HG03066 (cell line): ENCODE results near the gene TUBA4A.

ENCODE experiments used
- ATAC-seq: cut with Tn5 transposase; IDR thresholded peaks from one replicate; pipeline ENCODE4 v1.9.1; 2021; ENCODE audit warnings: low read depth; ENCODE audit not compliant: unreplicated experiment

Gene TUBA4A

DNA sequence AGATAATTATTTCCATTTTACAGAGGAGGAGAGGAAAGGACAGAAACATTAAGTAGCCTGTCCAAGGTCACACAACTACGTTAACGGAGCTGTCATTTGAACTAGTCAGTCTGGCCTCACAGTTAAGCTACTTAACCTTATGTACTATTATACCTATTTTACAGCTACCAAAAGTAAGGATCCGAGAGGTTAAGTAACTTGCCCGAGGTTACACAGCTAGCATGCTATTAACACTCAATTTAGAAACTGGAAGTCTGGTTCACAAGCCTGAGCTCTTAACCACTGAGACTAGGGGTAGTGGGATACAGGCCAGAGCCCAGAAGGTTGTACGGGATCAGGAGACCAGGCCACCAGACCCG is 8.9 kb downstream of the TUBA4A start:
- no peak for ATAC-seq

DNA sequence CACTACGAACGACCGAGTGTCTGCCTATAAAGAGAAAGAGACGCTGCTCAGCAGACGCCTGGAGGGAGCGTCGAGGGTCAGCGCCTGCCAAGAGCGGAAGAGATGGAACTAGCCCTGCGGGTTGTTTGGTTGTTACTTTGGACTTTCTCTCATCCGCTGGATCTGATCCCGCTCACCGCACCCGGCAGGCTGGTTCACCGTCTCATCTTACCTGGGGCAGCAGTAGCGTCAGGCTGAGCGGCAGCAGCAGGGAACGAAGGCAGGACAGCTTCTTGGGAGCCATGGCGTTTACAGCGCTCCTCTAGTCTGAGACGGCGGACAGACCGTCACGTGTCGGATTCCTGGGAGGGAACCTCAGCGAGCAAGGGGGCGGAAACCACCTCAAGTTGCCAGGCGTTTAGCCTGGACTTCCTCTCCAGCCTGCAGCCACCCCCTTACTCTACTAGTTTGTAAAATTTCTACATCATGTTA is 10.4 kb downstream of the TUBA4A start:
- ATAC-seq, result no peak

DNA sequence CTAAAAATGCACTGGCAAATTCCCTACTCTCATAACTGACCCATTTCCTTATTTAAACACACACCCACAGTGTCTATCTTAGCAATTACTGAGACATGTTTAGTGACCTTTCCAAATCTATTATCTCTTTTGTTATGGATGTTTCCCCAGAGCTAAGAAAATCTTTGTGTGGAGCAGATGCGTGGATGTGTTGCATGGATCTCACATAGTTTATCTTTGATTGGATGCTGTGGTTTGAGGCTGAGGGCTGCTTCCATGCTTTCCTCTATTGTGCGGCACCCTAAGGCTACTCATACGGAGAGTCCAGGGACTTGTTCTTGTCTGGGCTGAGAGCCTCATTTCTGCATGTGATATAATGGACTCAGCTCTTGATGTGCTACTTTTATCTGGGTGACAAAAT is 19.4 kb downstream of the TUBA4A start:
- no peak for ATAC-seq

DNA sequence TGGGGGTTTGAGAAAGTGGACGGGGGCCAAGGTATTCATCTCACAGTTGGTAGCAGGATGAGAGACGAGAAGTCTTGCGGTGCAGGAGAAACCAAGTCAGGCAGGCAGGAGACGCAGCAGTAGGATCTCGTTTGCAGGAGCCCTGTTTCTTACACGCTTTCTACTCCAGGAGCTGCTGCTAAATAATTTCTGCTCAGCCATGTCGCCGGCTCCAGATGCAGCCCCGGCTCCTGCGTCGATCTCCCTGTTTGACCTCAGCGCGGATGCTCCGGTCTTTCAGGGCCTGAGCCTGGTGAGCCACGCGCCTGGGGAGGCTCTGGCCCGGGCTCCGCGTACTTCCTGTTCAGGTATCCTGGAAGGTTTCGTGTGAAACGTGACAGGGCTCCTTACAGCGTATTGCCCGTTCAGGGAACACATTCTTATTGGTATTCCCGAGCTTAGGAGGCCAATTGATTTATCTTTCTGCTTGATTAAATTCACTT is 23.6 kb downstream of the TUBA4A start:
- ATAC-seq, result no peak

DNA sequence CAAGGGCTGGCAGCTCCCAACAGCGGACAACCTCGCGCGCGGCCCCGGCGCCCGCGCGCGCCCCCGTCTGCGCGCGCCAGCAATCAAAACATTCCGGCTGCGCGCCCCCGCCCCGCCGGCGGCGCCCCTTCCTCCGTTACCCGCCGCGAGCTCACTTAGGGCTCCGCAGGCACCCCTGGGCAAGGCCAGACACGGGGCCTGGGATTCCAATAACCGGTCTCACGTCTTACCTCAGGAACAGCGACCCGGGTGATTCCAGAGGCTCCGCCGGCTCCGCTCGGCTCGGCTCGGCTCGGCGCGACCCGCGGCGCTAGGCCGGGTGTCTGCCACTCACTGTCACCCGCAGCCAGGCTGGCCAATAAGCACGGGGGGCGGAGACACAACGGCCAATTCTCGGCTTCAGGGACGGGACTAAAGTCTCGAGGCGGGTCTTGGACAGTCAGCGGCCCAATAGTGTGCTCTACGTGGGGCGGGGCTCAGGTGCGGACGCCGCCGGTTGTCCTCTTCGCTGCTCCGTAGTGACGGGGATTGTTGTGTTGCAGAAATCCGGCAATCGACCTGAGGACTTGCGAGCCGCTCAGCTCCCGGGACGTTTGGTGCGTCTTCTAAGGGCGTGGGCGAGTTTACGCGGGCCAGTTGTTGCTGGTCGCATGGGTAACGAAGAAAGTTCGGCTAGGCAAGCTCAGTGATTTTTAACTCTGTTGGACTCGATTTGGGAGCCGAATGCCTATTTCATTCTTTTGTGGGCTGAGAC is 24.2 kb downstream of the TUBA4A start, which contains the start of the genes ANKZF1 and ATG9A:
Gene ANKZF1 (plus strand): TSS at position 502 of the 754 bp plus-strand sequence. CDS start 452 bp downstream, outside the sequence.
Gene ATG9A (minus strand): TSS at position 332 of the 754 bp plus-strand sequence. CDS start 1,612 bp downstream, outside the sequence.
- ATAC-seq, result peak; percentile 96

DNA sequence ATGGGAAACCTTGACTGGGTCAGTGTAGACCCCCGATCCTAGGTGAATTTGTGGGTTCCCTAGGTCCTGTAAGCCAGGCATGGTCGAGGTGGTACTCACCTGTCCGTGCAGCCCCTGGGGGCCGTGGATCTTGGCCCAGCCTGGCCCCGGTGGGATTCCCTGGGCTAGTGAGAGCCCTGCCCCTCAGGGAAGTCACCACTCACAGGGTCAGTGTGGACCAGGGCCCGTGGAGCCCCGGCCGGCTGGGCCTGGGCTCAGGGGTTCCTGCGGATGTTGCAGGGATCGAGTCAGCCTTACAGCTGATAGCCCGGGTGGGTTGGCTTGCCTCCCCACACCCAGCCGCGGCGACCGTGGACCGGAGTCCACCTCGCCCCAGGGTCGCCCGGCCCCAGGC is 24.8 kb downstream of the TUBA4A start:
- peak; percentile 8 for ATAC-seq

DNA sequence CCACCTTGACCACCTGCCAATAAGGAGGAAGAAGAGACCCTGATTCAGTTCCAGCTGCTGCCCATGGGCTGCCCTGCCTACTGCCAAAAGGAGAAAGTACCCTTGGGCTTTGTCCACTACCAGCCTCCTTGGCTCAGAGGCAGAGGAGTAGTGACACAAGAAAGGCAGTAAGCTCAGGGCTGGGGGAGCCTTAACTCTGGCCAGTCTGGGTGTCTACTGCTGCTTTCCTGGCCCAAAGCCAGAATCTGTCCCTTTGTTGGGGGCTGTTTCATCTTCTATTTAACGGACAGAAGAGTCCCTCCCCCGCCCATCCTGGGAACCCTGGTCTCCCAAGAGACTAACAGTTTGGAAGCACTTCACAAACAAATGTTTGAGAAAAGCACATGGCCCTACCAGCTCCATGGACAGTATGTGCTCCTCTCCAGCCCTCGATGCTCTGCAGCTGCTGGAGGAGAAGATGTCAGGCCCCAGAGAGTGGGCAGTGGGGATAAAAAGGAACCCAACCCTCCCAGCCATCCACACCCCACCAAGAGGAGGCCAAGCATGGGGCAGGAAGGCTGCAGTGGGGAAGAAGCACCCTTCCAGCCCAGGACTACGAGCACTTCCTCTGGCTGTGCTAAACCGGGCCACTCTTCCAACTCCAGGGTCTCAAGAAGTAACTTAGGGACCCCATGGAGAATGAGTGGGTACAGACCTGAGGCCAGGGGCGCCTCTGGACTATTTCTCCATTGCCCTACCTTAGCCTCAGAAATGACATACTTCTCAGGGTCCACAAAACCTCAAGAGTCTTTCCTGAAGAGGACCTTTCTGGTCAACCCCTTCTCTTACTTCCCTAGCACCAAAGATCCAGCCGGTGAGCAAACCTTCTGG is 25.4 kb downstream of the TUBA4A start:
- ATAC-seq, result no peak

DNA sequence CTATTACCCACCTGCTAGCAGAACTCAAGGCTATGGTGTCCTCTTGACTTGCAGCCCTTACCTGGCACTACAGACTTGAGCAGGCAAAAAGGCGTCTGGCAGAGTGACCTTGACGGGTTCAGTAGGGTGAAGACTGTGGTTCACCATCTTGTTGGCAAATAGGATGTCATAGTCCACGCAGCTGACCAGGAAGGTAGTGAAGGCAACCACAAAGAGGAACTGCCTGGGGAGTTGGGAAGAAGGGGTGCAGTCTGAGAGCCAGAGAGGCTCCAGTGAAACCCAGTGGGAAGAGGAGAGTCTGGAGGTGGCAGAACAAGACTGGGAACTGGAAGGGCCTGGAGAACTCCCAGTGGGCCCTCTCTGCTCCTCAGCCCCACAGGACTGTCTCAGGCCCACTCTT is 28.4 kb downstream of the TUBA4A start:
- ATAC-seq, result no peak

DNA sequence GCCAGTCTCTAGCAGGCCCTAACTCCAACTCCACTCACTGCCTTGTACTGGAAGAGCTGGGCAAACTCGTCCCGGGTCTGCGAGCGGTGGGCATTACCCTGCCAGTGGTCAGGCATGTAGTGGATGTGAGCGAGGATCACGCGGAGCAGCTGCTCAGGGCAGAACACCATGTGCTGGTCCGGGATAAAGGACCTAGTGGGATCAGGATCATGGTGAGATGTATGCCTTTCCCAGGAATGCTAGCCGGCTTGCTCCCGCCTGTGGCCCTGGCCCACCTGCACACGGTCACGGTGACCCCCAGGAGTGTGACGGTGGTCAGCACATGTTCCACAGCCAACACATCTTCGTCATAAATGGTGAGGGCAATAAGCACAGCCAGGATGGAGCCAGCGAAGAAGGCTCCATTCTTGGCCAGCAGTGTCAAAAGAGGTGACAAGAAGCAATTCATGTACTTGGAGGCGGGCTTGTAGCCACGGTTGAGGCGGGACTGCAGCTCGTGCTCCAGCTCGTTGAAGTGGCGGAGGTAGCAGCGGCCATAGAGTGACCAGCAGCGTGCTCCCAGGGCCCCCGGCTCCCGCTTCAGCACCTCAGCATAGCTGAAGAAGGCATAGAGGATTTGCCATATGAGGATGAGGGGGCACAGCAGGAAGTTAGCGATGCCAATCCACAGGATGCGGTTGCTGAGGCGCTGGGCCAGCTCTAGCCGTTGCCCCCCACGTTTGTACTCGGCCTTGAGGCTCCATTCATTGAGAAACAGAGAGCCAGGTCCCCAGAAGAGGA is 29.7 kb downstream of the TUBA4A start:
- no peak for ATAC-seq

DNA sequence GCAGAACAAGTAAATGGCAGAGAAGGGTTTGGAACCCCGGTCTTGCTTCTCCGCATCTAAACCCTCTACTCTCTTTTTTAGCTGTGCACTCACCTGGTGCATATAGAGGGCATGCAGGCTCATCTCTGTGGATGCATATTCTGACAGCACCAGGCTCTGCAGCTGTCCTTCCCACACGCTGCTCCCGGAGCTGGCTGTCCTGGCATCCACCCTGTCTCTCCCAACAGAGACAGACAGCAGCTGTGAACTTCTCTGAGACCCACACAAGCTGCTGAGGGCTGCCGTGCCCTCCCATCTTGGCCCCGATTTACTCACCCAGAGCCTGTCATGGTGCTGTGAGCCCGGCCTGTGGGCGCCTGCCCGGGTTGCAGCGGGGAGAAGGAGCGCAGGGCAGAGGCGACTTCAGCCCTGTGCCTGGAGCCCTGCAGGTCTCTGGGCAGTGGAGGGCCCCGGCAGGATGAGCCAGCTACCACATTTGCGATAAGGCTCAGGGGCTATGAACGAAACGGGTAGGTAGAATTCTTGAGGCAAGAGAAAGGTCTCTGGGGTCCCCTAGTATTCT is 31.7 kb downstream of the TUBA4A start:
- ATAC-seq, result no peak

DNA sequence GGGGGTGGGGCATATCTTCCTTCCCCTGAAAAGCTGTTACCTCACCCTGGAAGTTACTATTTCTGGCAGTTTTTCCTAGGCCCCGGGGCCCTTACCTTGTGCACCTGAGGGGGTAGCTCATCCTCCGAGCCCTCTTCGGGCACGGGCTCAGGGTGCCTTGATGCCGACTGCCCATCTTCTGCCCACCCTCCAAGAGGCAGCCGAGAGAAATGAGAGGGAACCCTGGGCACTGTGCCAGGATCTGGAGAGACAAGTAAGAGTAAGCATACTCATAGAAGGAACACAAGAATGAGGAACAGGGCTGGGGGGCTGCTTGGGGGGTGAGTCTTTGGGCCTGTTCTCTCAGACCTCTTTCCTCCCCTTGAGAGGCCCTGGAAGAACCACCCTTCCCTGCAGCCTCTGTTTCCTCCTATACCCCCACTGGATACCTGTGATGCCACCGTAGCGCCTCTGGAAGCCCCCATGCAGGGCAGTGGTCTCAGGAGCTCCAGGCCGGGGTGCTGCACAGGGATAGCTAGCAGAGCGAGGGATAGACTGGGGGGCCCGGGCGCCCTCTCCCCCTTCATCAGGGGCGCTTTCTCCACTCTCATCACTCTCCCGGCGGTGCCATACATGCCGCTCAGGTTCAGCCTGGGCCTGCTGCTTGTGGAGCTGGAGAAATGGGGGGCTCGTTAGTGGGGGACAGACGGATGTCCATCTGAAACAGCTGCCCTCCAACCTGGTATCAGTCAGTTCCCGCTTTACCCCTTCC is 32.9 kb downstream of the TUBA4A start:
- ATAC-seq, result no peak

DNA sequence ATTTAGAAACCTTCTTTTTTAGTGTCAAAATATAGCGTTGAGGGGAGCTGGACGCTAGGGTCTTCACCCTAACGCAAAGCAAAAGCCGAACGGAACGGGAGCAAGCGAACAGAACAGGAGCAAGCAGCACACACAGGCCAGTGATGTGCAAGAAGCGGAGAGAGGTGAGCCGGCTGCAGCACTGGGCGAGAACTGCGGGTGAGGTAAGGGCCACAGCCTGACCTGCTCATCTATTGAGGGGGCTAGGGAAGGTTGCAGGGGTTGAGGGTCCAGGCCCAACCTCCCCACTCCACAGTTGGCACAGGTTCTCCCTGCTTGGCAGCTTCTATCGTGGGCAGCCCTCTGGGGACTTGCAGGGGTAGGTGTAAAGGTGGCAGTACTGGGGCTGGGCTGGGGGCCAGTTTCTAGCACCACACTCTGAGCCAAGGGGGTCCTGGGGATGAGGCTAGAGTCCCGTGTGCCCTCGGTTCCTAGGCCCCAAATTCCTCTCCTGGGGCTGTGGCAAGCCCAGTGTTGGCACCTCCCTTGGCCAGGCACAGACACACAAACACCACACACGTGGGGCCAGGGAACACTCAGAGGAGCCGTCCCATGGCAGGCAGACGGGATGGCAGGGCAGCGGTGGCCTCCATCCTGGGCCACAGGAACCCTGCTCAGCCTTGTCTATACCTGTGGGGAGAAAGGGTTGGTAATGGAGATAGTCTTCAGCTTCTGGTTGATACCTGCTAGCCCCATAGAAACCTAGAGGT is 33.8 kb downstream of the TUBA4A start:
- no peak for ATAC-seq

DNA sequence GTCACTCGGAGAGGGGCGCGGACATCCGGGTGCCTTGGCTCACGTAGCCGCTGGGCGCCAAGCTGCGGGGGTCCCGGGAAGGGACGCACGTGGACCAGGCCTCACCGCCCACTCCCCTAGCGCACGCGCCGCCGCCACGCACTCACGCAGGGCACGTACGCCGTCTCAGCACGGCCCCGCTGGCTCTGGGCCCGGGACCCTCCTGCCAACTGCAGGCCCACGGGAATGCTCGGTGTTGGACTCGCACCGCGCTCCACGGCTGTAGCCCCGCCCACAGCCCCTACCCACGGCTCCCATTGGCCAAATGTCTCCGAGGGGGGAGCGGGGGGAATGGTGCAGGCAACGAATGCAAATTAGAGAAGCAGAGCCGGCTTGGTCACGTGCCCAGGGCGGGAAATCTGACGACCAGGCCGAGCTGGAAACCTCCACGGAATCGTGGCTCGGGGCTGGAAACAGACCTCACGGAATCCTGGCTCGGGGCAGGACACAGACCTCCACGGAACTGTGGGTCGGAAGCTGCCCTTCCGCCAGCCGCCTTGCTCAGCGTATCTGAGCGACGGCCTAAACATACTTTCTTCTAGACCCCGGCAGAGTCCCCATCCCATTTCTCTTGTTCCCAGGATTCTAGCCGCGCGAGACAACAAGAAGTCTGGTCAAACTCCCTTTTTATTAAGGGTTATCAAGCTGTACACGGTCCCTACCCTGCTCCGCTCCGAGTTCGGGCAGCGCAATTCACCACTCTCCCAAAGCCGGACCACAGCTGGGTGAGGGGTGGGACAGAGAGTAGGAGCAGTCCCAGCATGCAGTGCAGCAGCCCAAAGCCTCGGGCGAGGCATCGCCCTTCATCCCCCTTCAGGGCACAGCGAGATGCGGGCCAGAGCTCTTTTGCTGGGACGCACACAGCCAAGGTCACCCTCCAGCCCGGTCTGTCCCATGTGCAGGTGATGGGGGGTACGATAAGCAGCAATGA is 34.7 kb downstream of the TUBA4A start, which contains the start of gene ABCB6:
Gene ABCB6 (minus strand): TSS at position 227 of the 970 bp plus-strand sequence. CDS start 285 bp downstream, outside the sequence.
- ATAC-seq, result peak; percentile 84

DNA sequence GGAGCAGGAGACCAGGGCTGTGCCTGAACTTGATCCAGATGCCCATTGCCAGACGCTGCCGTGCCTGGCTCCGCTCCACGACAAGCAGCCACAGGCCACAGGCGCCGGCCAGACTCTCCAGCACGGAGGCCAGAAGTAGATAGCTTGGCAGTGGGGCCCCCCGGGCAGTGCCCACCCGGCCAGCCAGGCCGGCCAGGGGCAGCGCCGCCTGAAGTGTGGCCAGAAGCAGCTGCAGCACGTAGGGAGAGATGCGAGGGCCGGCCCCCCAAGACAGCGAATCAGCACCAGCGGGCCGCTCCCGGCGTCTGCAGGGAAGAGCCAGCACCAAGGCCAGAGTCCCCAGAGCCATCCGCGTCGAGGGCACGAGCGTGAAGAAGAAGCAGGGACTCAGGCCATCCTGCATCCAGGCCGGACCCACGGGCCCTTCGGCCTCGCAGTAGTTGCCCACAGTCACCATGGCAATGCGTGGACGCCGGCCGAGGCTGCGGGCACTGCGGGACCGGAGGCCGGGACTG is 35.4 kb downstream of the TUBA4A start:
- ATAC-seq, result peak; percentile 31

DNA sequence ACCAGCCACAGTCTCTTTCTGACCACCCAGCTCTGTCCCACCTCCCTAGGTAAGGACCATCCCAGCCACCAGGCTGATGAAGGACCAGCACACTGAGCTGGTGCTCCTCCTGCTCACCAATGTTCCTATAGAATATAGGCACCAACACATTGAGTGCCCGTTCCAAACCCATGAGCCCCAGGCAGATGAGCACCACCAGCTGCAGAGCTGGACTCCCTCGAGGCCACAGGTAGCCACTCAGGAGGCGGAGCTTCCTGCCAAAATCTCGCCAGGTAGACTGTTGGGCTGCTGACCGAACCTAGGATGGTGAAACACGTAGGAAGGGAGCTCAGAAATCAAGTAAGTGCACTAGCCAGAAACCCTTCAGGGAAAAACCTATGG is 37.2 kb downstream of the TUBA4A start:
- ATAC-seq, result no peak

DNA sequence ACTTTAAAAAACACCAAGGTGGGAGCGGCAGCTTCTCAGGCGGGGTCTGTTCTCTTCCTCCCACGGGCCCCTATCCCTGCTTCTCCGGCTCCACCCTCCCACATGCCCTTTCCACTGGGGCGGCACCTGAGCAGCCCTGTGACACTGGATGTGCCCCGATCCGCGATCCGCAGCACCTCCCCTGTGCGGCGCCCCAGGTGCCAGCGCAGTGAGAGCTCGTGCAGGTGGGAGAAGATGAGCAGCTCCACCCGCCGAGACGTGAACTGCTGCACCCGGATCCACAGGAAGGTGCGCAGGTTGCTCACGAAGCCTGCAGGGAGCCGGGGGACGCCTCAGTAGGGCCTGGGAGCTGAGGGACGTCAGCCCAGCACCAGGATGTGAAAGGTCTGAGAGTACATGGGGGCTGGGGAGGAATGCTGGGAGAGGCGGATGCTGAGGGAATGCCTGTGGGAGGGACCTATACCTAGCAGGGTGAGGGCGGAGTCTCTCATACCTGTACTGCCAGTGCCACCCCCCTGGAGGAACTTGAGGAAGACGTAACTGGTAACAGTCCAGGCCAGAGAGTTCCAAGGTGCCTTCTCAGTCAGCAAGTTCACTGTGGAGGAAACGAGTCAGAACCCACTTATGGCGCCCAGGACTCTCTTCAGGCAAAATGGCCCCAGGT is 37.7 kb downstream of the TUBA4A start:
- no peak for ATAC-seq

DNA sequence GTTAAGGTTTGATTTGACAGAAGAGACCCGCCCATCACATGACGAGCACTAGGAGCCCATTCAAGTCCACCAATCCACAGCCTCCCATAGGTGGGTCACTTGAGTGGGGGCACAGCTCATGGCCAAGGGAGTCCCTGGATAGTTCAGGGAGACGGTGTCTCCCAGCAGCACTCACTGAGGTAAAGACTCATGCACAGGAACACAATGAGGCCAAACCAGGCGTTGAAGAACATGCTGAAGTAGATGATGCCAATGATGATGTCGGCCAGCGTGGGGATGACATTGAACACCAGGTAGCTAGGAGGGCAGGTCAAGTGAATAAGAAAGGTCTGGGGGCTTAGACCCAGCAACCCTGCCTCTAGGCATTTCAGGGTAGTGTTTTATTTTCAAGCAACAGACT is 38.9 kb downstream of the TUBA4A start:
- no peak for ATAC-seq
